ENCODE data around the gene LIPI.
A peak's percentile ranks its signal among the peaks of the same experiment; 100 is the strongest.

Gene LIPI

DNA sequence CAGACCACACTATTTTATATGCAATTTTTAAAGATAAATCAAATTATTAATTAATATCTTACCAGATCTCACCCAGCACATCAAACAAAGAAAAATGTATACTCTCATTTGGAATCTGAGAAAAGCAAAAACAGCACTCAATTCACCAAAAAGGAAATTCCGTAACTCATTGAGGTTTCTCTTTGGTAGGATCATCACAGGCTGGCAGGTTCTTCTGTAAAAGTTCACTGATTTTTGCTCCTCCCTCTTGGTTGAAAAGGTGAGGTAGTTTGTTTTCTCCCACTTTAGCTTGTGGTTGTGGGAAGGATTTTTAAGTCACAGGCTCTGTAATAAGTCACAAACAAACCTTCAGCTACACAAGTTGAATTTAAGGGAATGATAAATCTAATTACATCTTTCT, at the start of gene LIPI:
Gene LIPI, minus strand, starts transcription at position 218 of the 400 bp plus-strand sequence. Its CDS starts 110 bp downstream, at position 108.
- TF ChIP-seq ZFP3 (CRISPR knock-in tag; IDR thresholded peaks at IDR 0.05) (no peak), GLIS3 (CRISPR knock-in tag; IDR thresholded peaks at IDR 0.05) (no peak)
- no peak for ATAC-seq

- TF ChIP-seq CSDC2 (CRISPR knock-in tag; IDR thresholded peaks at IDR 0.05) (no peak), ZNF565 (CRISPR knock-in tag; conservative IDR thresholded peaks at IDR 0.05; ENCODE audit: low read depth) (no peak), ZFP30 (CRISPR knock-in tag; IDR thresholded peaks at IDR 0.05) (no peak)
- no peak for ATAC-seq
These were observed 49.5 kb upstream of the LIPI start for GRCh38 chr21:14260174-14260764.

DNA sequence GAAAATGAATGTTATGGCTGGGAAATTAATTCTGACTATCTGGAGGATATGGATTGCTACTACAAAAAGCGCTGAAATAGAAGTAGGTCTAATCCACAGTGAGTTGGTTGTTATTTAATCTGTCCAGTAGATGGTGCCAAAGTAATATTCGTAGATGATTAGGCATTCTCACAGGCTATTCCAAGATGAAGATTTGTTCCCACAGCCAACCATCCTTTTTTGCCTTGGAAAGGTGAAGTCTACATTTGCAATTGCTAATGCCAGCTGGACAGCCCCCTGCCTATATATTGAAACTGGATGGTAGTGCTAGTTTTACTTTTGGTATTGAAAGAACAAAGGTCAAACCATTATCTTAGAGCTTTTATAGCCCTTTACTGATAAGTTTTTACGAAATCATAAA, 49.0 kb upstream of the LIPI start:
- ATAC-seq: peak; percentile 93
- TF ChIP-seq CREB5 (CRISPR knock-in tag; IDR thresholded peaks at IDR 0.05; ENCODE audit: low read depth): no peak
- no peak for TF ChIP-seq BACH2 (CRISPR knock-in tag; IDR thresholded peaks at IDR 0.05; ENCODE audit: borderline replicate concordance)
- TF ChIP-seq, protein P1, sequence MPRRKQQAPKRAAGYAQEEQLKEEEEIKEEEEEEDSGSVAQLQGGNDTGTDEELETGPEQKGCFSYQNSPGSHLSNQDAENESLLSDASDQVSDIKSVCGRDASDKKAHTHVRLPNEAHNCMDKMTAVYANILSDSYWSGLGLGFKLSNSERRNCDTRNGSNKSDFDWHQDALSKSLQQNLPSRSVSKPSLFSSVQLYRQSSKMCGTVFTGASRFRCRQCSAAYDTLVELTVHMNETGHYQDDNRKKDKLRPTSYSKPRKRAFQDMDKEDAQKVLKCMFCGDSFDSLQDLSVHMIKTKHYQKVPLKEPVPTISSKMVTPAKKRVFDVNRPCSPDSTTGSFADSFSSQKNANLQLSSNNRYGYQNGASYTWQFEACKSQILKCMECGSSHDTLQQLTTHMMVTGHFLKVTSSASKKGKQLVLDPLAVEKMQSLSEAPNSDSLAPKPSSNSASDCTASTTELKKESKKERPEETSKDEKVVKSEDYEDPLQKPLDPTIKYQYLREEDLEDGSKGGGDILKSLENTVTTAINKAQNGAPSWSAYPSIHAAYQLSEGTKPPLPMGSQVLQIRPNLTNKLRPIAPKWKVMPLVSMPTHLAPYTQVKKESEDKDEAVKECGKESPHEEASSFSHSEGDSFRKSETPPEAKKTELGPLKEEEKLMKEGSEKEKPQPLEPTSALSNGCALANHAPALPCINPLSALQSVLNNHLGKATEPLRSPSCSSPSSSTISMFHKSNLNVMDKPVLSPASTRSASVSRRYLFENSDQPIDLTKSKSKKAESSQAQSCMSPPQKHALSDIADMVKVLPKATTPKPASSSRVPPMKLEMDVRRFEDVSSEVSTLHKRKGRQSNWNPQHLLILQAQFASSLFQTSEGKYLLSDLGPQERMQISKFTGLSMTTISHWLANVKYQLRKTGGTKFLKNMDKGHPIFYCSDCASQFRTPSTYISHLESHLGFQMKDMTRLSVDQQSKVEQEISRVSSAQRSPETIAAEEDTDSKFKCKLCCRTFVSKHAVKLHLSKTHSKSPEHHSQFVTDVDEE (CRISPR knock-in tag; IDR thresholded peaks at IDR 0.05): no peak
- TF ChIP-seq GLIS3 (CRISPR knock-in tag; IDR thresholded peaks at IDR 0.05): no peak
- no peak for TF ChIP-seq RARB (CRISPR knock-in tag; IDR thresholded peaks at IDR 0.05)

DNA sequence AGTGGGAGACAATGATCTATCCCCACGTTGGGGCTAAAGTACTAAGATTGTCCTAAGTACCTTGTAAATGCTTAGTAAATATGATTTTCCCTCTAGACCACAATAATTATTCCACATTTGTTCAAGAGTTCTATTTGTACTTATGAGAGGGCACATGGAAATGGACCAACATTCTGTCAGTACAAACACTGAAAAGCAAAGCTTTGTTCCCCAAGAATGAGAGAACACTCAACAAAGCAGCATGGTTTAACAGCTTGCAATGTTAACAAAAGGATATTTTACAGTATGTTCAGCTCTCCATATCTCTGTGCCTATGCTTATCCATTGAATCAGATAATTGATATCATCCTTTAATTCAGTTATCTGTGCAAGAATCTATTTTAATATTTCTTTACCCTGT, 40.6 kb upstream of the LIPI start:
- ATAC-seq: no peak
- TF ChIP-seq, protein P2, sequence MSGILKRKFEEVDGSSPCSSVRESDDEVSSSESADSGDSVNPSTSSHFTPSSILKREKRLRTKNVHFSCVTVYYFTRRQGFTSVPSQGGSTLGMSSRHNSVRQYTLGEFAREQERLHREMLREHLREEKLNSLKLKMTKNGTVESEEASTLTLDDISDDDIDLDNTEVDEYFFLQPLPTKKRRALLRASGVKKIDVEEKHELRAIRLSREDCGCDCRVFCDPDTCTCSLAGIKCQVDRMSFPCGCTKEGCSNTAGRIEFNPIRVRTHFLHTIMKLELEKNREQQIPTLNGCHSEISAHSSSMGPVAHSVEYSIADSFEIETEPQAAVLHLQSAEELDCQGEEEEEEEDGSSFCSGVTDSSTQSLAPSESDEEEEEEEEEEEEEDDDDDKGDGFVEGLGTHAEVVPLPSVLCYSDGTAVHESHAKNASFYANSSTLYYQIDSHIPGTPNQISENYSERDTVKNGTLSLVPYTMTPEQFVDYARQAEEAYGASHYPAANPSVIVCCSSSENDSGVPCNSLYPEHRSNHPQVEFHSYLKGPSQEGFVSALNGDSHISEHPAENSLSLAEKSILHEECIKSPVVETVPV (CRISPR knock-in tag; IDR thresholded peaks at IDR 0.05): no peak
- TF ChIP-seq PPARA (CRISPR knock-in tag; IDR thresholded peaks at IDR 0.05; ENCODE audit: borderline replicate concordance) (no peak), TCF4 (CRISPR knock-in tag; IDR thresholded peaks at IDR 0.05; ENCODE audit: borderline replicate concordance) (no peak), GLIS3 (CRISPR knock-in tag; IDR thresholded peaks at IDR 0.05) (no peak), RARB (CRISPR knock-in tag; IDR thresholded peaks at IDR 0.05) (no peak), BACH2 (CRISPR knock-in tag; IDR thresholded peaks at IDR 0.05; ENCODE audit: borderline replicate concordance) (no peak), ISL1 (CRISPR knock-in tag; IDR thresholded peaks at IDR 0.05) (no peak), OSR1 (CRISPR knock-in tag; IDR thresholded peaks at IDR 0.05) (no peak), TOX (CRISPR knock-in tag; IDR thresholded peaks at IDR 0.05; ENCODE audit: borderline replicate concordance) (no peak)
- TF ChIP-seq, protein P3, sequence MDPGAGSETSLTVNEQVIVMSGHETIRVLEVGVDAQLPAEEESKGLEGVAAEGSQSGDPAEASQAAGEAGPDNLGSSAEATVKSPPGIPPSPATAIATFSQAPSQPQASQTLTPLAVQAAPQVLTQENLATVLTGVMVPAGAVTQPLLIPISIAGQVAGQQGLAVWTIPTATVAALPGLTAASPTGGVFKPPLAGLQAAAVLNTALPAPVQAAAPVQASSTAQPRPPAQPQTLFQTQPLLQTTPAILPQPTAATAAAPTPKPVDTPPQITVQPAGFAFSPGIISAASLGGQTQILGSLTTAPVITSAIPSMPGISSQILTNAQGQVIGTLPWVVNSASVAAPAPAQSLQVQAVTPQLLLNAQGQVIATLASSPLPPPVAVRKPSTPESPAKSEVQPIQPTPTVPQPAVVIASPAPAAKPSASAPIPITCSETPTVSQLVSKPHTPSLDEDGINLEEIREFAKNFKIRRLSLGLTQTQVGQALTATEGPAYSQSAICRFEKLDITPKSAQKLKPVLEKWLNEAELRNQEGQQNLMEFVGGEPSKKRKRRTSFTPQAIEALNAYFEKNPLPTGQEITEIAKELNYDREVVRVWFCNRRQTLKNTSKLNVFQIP (CRISPR knock-in tag; IDR thresholded peaks at IDR 0.05; ENCODE audit: borderline replicate concordance, low read depth): no peak
- TF ChIP-seq, protein P1 (CRISPR knock-in tag; IDR thresholded peaks at IDR 0.05): no peak
